IPS-18c (cell line): Measurements from ENCODE around the gene IGFBP4.

Experiments
- H3K4me3 ChIP-seq: 2 replicates; pipeline ENCODE4 v1.7.0; 2013; ENCODE audit warnings: low read depth, mild to moderate bottlenecking, low read length, moderate library complexity; ENCODE audit not compliant: insufficient read depth
- H3K9me3 ChIP-seq: one replicate; pipeline ENCODE4 v1.6.1; 2013; ENCODE audit warnings: mild to moderate bottlenecking, low read length, moderate library complexity; ENCODE audit not compliant: control insufficient read depth, insufficient read depth

The IGFBP4 gene

GRCh38 chr17:40448639-40449261 is 5.5 kb downstream of the IGFBP4 start:
- Histone ChIP-seq H3K4me3 (no peak overlapping the region), H3K9me3 (no peaks in the 10 kb centered on the region)

GRCh38 chr17:40450175-40450574 is 6.9 kb downstream of the IGFBP4 start:
- H3K4me3 ChIP-seq, result no peak overlapping the region

GRCh38 chr17:40451420-40451819 is 8.2 kb downstream of the IGFBP4 start:
- Histone ChIP-seq H3K9me3 (no peaks in the 10 kb centered on the region), H3K4me3 (no peak overlapping the region)

More at GRCh38 chr17:40450175-40450574, 6.9 kb downstream of the IGFBP4 start:
- no peaks in the 10 kb centered on the region for H3K9me3 ChIP-seq

DNA sequence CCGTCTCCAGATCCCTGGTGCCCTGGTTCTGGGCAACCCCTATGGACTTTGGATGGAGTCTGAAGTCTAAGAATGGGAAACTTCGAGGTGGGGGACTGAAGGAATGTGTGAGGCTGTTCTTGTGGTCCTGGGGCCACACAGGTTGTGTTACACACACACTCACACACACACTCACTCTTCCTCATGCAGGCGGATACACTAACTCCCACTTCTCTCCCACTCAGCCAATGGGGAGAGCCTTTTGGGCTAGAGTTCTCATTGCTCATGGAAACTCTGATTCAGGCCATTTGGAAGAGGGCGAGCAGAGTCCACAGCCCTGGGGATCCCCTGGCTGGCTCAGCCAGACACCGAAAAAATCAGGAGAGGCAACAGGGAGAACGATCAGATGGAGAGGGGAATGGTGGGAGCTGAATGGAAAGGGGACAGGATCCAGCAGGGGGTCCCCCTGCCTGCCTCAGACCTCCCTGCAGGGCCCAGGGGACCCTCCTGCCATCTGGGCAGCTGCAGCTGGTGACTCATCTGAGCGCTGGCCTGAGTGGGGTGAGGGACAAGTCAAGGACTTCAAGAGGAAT is 9.1 kb downstream of the IGFBP4 start:
- Histone ChIP-seq H3K4me3 (no peak overlapping the region), H3K9me3 (no peaks in the 10 kb centered on the region)

DNA sequence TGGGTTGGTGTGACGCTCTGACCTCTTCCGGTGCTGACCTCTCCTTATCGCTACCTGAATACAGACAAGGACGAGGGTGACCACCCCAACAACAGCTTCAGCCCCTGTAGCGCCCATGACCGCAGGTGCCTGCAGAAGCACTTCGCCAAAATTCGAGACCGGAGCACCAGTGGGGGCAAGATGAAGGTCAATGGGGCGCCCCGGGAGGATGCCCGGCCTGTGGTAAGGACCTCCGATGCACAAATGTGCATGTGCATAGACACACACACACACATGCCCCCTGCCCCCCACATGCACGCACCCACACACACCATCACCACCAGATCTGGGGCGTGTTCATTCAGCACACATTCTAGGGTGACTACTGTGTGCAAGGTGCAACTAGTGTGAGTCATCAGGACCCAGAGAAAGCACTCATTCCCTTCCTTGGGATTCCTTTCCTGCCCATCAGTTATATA is 9.7 kb downstream of the IGFBP4 start:
- H3K9me3 ChIP-seq, result no peaks in the 10 kb centered on the region

GRCh38 chr17:40453881-40454612 is 10.8 kb downstream of the IGFBP4 start:
- H3K9me3 ChIP-seq, result no peaks in the 10 kb centered on the region
- H3K4me3 ChIP-seq, result no peak overlapping the region

More for the DNA sequence above, 9.7 kb downstream of the IGFBP4 start:
- H3K4me3 ChIP-seq, result no peak overlapping the region

DNA sequence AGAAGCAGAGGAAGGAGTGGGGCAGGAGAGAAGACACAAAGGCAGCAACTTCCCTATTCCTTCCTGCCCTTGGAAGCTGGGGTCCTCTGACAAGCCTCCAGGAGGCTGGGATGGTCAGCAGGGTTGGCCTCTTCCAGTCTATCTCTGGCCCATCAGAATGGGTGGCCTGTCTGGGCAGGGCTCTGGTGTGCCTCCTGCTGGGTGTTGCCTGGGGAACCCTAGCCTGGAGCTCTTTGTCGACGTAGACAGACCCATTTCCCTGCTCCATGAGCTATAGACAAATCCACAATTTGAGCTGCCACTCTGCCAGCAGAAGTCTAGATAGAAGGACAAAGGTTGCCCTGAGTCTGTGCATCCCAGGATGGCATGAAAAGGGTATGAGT is 11.4 kb downstream of the IGFBP4 start:
- H3K9me3 ChIP-seq, result no peaks in the 10 kb centered on the region
- no peak overlapping the region for H3K4me3 ChIP-seq

GRCh38 chr17:40456396-40456951 is 13.2 kb downstream of the IGFBP4 start:
- no peak overlapping the region for H3K4me3 ChIP-seq
- no peaks in the 10 kb centered on the region for H3K9me3 ChIP-seq

- H3K9me3 ChIP-seq, result no peaks in the 10 kb centered on the region
- no peak overlapping the region for H3K4me3 ChIP-seq
Measured at GRCh38 chr17:40457369-40457768, 14.1 kb downstream of the IGFBP4 start.

- Histone ChIP-seq H3K9me3 (no peaks in the 10 kb centered on the region), H3K4me3 (no peak overlapping the region)
Measured at GRCh38 chr17:40457964-40458791, 14.9 kb downstream of the IGFBP4 start.

DNA sequence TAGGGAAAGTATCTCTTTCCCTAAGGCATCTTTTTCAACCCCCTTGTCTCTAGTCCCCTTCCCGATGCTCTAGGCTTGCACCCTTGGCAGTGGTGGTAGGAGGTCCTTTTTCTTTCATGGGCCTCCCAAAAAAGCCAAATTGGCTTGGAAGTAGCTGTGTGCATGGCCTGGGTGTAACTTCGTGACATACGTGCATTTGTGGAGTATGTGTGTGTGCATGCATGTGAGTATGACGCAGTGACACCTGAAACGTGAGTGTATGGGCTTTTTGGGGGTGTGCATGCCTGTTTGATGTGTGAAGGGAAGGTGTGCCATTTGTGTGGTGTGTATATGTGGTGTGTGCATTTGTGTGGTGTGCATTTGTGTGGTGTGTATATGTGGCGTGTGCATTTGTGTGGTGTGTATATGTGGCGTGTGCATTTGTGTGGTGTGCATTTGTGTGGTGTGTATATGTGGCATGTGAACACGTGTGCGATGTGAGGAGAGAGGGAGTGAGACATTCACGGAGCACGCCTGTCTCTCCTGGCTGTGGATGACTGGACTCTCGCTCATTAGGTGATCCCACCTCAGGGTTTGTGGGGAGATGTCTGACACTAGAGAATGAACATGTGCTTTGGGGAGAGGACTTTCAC is 15.7 kb downstream of the IGFBP4 start:
- H3K4me3 ChIP-seq, result no peak overlapping the region
- H3K9me3 ChIP-seq, result no peaks in the 10 kb centered on the region

- no peak overlapping the region; the same call in 1 of the 2 replicates for H3K4me3 ChIP-seq
- H3K9me3 ChIP-seq, result no peaks in the 10 kb centered on the region
Measured at GRCh38 chr17:40459636-40460603, 16.7 kb downstream of the IGFBP4 start.

- Histone ChIP-seq H3K4me3 (no peak overlapping the region), H3K9me3 (no peaks in the 10 kb centered on the region)
Measured at GRCh38 chr17:40460604-40460967, 17.3 kb downstream of the IGFBP4 start.

- Histone ChIP-seq H3K9me3 (no peaks in the 10 kb centered on the region), H3K4me3 (no peak overlapping the region)
Measured at GRCh38 chr17:40460968-40461731, 17.9 kb downstream of the IGFBP4 start.

DNA sequence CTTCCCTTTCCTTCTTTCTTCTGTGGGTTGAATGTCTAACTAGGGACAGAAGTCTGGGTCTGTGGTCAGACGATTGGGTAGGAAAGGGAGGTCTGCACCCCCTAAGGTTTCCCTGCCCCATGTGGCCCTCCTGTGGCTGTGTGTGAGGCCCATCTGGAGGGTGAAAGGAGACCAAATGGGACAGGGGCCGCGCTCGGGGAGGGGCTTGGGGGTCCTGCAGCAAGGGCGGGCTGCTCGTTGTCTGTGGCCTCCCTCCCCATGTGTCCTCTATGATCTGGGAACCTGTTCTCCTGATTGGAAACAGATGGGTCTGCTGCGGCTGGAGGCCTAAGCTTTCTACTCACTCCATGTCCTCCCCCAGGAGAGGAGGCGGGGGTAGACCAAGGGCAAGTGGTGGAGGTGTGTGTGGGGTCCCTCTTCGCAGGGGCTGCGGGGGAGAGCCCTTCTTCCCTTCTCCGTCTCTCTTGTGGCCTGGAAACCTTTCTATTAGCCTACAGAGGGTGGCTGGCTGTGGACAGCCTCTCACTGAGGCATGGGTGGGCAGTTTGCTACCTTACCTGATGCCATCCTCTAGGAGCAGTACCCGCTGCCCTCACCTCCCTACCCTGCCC is 18.6 kb downstream of the IGFBP4 start:
- Histone ChIP-seq H3K4me3 (no peak overlapping the region), H3K9me3 (no peaks in the 10 kb centered on the region)
